Cardiac fibroblast (primary cell): ENCODE results near the gene CYP46A1.

Source experiments
- DNase-seq, 2 donors: peaks; one replicate each; pipeline versions ENCODE4 v3.0.0 to v3.0.0-alpha.2; 2010; ENCODE audit warnings: low read depth in 2 of 2
- H3K4me3 ChIP-seq, 2 donors: replicated peaks in 1 of 2; 1 replicate in 1 of 2; 2 replicates in 1 of 2; pipeline ENCODE4 v1.5.1; 2011; ENCODE audit warnings: low read depth in 2 of 2, low read length in 2 of 2, mild to moderate bottlenecking in 2 of 2, moderate library complexity in 1 of 2
- CTCF ChIP-seq: IDR thresholded peaks from one replicate; pipeline ENCODE4 v1.5.1; 2011; ENCODE audit warnings: low read depth, mild to moderate bottlenecking, low read length, inconsistent platforms

Gene CYP46A1

GRCh38 chr14:99682809-99683618 lies 1.1 kb upstream of the CYP46A1 start:
- peak; percentile 73 to 75 for DNase-seq
- peak overlapping the region; percentile 67 to 81 for H3K4me3 ChIP-seq
- TF ChIP-seq CTCF, result peak; percentile 94

- TF ChIP-seq CTCF, result no peak
- peak overlapping the region; percentile 23 to 61 for H3K4me3 ChIP-seq
- DNase-seq, result no peak
Observed at GRCh38 chr14:99684410-99684934, 374 bp downstream of the CYP46A1 start.

GRCh38 chr14:99685151-99685591 lies 1.1 kb downstream of the CYP46A1 start:
- DNase-seq, result no peak
- H3K4me3 ChIP-seq, result no peak overlapping the region
- no peak for TF ChIP-seq CTCF

- TF ChIP-seq CTCF, result no peak
- H3K4me3 ChIP-seq, result no peak overlapping the region
- DNase-seq, result no peak
Observed at GRCh38 chr14:99685596-99685995, 1.5 kb downstream of the CYP46A1 start.

GRCh38 chr14:99686557-99687283 lies 2.6 kb downstream of the CYP46A1 start:
- H3K4me3 ChIP-seq, result no peak overlapping the region
- no peak for TF ChIP-seq CTCF
- no peak for DNase-seq

- peak; percentile 72 for TF ChIP-seq CTCF
- no peak overlapping the region for H3K4me3 ChIP-seq
- no peak for DNase-seq
Observed at GRCh38 chr14:99687284-99688209, 3.4 kb downstream of the CYP46A1 start.
